HG03175 (cell line): ENCODE measurements around the gene NOPCHAP1.

ENCODE experiments used
- ATAC-seq: cut with Tn5 transposase; IDR thresholded peaks from one replicate; pipeline ENCODE4 v1.9.1; 2021; ENCODE audit warnings: mild to moderate bottlenecking, moderate library complexity; ENCODE audit not compliant: unreplicated experiment

NOPCHAP1 gene

GRCh38 chr12:105018012-105018411 lies 31.9 kb downstream of the NOPCHAP1 start:
- ATAC-seq = no peak

GRCh38 chr12:105018776-105019175 lies 32.7 kb downstream of the NOPCHAP1 start:
- no peak for ATAC-seq

GRCh38 chr12:105020241-105020962 lies 34.3 kb downstream of the NOPCHAP1 start:
- ATAC-seq = no peak

- no peak for ATAC-seq
Measured at GRCh38 chr12:105024928-105025327, 38.8 kb downstream of the NOPCHAP1 start.

- no peak for ATAC-seq
Measured at GRCh38 chr12:105025890-105026289, 39.8 kb downstream of the NOPCHAP1 start.

GRCh38 chr12:105026411-105026810 lies 40.3 kb downstream of the NOPCHAP1 start:
- no peak for ATAC-seq

GRCh38 chr12:105030820-105031807 lies 45.0 kb downstream of the NOPCHAP1 start:
- peak; percentile 95 for ATAC-seq

- ATAC-seq = no peak
Measured at GRCh38 chr12:105032703-105033357, 46.7 kb downstream of the NOPCHAP1 start.

- no peak for ATAC-seq
Measured at GRCh38 chr12:105033851-105034250, 47.7 kb downstream of the NOPCHAP1 start.
